Measurements from ENCODE around the gene CABP7. TPM values are rescaled to one million over a fixed set of nuclear protein-coding genes. Genes with fewer than 3 reads are reported as not detected.

CABP7 gene
- total and polyA plus RNA-seq, 4 donors = 0.08 TPM; not detected in 3

GRCh38 chr22:29732883-29733282 lies 13.1 kb downstream of the CABP7 start:
- Histone ChIP-seq H3K9me3 (ENCODE audit: control insufficient read depth in 4 of 4, low read length in 3 of 4) (no peaks in the 10 kb centered on the region), H3K36me3 (ENCODE audit: control insufficient read depth in 4 of 4, insufficient read depth in 3 of 4, low read depth in 1 of 4, low read length in 3 of 4) (peaks cover 2 to 26% (median 8%) of the 10 kb centered on the region in 4 donors), H3K4me1 (ENCODE audit: control insufficient read depth in 4 of 4, insufficient read depth in 4 of 4, low read length in 3 of 4) (no peaks in the 10 kb centered on the region), H3K27me3 (ENCODE audit: control insufficient read depth in 4 of 4, insufficient read depth in 4 of 4, low read length in 3 of 4) (no peaks in the 10 kb centered on the region), H3K9ac (ENCODE audit: low read depth in 1 of 2, low read length in 2 of 2) (no peak overlapping the region), H3K4me3 (ENCODE audit: low read depth in 1 of 3, low read length in 3 of 3) (no peak overlapping the region), H3K27ac (ENCODE audit: low read depth in 1 of 2, low read length in 2 of 2) (no peak overlapping the region)
- TF ChIP-seq RAD21 (IDR thresholded peaks at IDR 0.05) (no peak), EGR1 (IDR thresholded peaks at IDR 0.05; ENCODE audit: low read depth in 2 of 2) (no peak), HNF4A (conservative IDR thresholded peaks at IDR 0.05) (no peak), FOXA1 (IDR thresholded peaks at IDR 0.05) (no peak), SP1 (IDR thresholded peaks at IDR 0.05) (no peak), ZBTB33 (IDR thresholded peaks at IDR 0.05) (no peak), FOXA2 (IDR thresholded peaks at IDR 0.05) (no peak), JUND (IDR thresholded peaks at IDR 0.05) (no peak), ATF3 (IDR thresholded peaks at IDR 0.05) (no peak), HNF4G (IDR thresholded peaks at IDR 0.05) (no peak), NR2F2 (IDR thresholded peaks at IDR 0.05) (no peak), GABPA (IDR thresholded peaks at IDR 0.05 in 1 of 2, conservative IDR thresholded peaks at IDR 0.05 in 1 of 2) (no peak), TAF1 (conservative IDR thresholded peaks at IDR 0.05) (no peak)
- TF ChIP-seq, protein P1, sequence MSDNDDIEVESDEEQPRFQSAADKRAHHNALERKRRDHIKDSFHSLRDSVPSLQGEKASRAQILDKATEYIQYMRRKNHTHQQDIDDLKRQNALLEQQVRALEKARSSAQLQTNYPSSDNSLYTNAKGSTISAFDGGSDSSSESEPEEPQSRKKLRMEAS (IDR thresholded peaks at IDR 0.05) = no peak
- TF ChIP-seq, protein P2, sequence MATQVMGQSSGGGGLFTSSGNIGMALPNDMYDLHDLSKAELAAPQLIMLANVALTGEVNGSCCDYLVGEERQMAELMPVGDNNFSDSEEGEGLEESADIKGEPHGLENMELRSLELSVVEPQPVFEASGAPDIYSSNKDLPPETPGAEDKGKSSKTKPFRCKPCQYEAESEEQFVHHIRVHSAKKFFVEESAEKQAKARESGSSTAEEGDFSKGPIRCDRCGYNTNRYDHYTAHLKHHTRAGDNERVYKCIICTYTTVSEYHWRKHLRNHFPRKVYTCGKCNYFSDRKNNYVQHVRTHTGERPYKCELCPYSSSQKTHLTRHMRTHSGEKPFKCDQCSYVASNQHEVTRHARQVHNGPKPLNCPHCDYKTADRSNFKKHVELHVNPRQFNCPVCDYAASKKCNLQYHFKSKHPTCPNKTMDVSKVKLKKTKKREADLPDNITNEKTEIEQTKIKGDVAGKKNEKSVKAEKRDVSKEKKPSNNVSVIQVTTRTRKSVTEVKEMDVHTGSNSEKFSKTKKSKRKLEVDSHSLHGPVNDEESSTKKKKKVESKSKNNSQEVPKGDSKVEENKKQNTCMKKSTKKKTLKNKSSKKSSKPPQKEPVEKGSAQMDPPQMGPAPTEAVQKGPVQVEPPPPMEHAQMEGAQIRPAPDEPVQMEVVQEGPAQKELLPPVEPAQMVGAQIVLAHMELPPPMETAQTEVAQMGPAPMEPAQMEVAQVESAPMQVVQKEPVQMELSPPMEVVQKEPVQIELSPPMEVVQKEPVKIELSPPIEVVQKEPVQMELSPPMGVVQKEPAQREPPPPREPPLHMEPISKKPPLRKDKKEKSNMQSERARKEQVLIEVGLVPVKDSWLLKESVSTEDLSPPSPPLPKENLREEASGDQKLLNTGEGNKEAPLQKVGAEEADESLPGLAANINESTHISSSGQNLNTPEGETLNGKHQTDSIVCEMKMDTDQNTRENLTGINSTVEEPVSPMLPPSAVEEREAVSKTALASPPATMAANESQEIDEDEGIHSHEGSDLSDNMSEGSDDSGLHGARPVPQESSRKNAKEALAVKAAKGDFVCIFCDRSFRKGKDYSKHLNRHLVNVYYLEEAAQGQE (IDR thresholded peaks at IDR 0.05) = no peak
- 94% methylated on average over 6 of the region's 6 CpGs for WGBS
- DNase-seq (ENCODE audit: low spot score) = no peak

- Histone ChIP-seq H3K27ac (ENCODE audit: low read depth in 1 of 2, low read length in 2 of 2) (no peak overlapping the region), H3K27me3 (ENCODE audit: control insufficient read depth in 4 of 4, insufficient read depth in 4 of 4, low read length in 3 of 4) (no peaks in the 10 kb centered on the region), H3K9ac (ENCODE audit: low read depth in 1 of 2, low read length in 2 of 2) (no peak overlapping the region), H3K36me3 (ENCODE audit: control insufficient read depth in 4 of 4, insufficient read depth in 3 of 4, low read depth in 1 of 4, low read length in 3 of 4) (peaks cover 2 to 26% (median 9%) of the 10 kb centered on the region in 4 donors), H3K4me3 (ENCODE audit: low read depth in 1 of 3, low read length in 3 of 3) (no peak overlapping the region), H3K4me1 (ENCODE audit: control insufficient read depth in 4 of 4, insufficient read depth in 4 of 4, low read length in 3 of 4) (no peaks in the 10 kb centered on the region), H3K9me3 (ENCODE audit: control insufficient read depth in 4 of 4, low read length in 3 of 4) (no peaks in the 10 kb centered on the region)
- 80% methylated on average over 19 of the region's 19 CpGs for WGBS
- peak; percentile 56 for DNase-seq (ENCODE audit: low spot score)
- TF ChIP-seq JUND (IDR thresholded peaks at IDR 0.05) = no peak
- no peak for TF ChIP-seq ZBTB33 (IDR thresholded peaks at IDR 0.05)
- no peak for TF ChIP-seq SP1 (IDR thresholded peaks at IDR 0.05)
- TF ChIP-seq CTCF (IDR thresholded peaks at IDR 0.05; ENCODE audit: low read depth, low read length, missing input control) = no peak
- no peak for TF ChIP-seq NR2F2 (IDR thresholded peaks at IDR 0.05)
- TF ChIP-seq GABPA (IDR thresholded peaks at IDR 0.05 in 1 of 2, conservative IDR thresholded peaks at IDR 0.05 in 1 of 2) = no peak
- TF ChIP-seq EGR1 (IDR thresholded peaks at IDR 0.05; ENCODE audit: low read depth in 2 of 2) = no peak
- TF ChIP-seq HNF4A (conservative IDR thresholded peaks at IDR 0.05) = no peak
- TF ChIP-seq ATF3 (IDR thresholded peaks at IDR 0.05) = no peak
- no peak for TF ChIP-seq HNF4G (IDR thresholded peaks at IDR 0.05)
Observed at GRCh38 chr22:29733362-29734201, 13.8 kb downstream of the CABP7 start.
